ENCODE data around the gene CFAP299.

- TF ChIP-seq CTCF (IDR thresholded peaks at IDR 0.05; ENCODE audit: low read depth, low read length, poor library complexity, severe bottlenecking) (no peak), EZH2phosphoT487 (IDR thresholded peaks at IDR 0.05; ENCODE audit: borderline replicate concordance, low read length) (no peak)
Measured at GRCh38 chr4:80614319-80614718, 278.8 kb downstream of the CFAP299 start.

All from DOHH2 (cell line).